NCI-H526 treated with DMSO at 0.1 percent for 48 hours (cell line): ENCODE results near the gene ST3GAL6.

Experiments used
- DNase-seq: peaks from one replicate; lab custom pipeline; 2025; lab: John Stamatoyannopoulos, UW

ST3GAL6 gene

DNA sequence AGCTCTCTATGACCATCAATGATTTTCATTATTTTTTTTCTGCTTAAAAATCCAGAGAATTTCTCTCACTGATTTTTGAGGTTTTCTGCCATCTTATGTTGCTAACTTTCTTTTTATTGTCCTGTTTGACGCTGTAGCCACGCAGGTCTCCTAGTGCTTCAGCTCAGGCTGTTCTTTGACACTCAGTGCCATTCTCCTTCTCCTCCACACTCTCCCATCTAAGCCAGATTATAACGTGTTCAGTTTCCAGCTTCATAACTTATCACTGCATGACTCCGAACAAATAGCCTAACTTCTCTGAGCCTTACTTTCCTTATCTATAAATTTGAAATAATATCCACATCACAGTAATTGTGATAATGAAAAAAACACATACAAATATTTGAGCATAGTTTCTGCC lies 22.8 kb upstream of the ST3GAL6 start:
- DNase-seq: no peak

DNA sequence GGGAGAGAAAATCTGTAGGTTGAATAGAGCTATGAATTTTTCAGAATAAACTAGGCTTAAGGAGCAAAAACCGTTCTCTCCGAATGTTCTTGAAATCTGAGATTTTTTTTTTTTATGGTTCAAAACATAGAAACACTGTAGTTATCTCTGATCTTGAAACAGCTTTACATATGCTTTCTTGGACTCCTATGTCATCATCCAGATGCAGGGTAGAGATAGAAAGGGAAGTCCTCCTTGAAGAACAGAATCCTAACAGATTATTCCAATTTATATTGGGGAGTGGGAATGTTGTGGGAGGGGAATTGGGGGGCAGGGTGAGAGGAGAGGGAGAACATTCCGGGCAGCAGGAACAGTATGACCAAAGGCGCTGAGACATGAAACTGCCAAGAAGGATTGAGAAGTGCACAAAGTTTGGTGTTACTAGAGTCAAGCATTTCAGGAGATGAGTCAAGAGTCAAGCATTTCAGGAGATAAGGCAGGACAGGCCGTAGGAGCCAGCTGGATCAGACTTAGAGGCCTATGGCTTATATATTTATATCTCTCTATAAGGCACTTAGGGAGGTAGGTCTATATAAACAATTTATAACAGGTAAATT lies 21.9 kb upstream of the ST3GAL6 start:
- DNase-seq: no peak

DNA sequence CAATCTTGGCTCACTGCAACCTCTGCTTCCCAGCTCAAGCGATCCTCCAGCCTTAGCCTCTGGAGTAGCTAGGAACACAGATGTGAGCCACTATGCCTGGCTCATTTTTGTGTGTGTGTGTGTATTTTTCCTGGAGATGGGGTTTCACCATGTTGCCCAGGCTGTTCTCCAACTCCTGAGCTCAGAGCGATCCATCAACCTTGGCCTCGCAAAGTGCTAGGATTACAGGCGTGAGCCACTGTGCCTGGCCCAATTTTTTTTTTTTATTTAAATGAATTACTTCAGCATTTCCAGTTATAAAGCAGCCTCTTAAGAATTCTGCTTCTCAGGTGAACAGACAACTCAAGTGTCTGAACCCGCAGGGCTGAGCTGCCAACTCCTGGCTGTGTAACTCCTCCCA lies 20.1 kb upstream of the ST3GAL6 start:
- no peak for DNase-seq

DNA sequence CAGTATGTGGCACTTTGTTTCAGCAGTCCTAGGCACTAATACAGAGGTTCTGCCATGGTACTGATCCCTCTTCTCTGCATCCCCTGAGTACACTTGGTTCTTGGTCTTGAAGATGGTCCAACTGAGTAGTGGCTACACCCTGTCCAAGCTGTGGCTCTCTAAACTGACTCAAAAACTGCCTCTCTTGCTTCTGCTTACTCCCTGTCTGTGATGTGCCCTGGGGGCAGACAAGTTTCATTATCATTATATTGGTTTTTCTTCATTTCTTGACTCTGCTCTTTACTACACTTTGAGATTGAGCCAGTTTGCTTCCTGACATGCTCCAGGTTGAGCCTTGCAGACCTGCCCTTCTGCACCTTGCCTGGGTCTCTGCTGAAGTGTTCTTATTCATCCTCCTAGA lies 18.9 kb upstream of the ST3GAL6 start:
- DNase-seq: no peak

DNA sequence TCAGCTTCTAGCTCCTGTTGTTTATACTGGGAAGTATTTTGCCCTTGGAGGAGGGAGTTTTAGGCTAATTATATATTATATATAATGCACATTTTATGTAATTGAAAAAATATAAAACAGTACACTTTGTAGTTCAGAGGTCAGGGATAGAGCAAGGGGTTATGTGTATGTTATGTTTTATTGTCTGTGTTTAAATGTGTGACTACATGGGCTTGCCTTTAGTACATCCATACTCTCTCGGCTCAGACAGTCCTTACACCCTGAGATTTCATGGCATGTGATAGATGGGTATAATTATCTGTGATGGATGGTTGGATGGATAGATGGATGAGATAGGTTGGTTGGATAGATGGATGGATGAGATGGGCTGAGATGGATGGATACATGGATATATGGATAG lies 17.4 kb upstream of the ST3GAL6 start:
- no peak for DNase-seq

DNA sequence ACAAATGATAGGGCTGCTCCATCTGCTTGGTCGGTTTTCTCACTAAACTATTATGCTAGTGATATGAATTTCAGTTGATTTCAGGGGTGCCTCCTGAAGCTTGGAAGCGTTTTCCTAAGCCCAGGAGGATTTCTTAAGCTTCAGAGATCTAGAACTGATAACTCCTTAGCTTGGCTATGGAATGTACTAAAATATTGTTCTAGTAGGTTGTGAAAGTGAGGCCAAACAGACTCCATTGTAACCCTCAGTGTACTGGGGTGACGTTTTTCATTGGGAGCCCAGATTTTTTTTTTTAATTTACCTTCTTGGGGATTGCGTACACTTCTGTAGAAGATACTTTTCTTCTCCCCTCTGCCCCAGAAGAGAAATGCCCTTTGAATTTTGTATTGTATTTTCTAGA lies 17.0 kb upstream of the ST3GAL6 start:
- no peak for DNase-seq

DNA sequence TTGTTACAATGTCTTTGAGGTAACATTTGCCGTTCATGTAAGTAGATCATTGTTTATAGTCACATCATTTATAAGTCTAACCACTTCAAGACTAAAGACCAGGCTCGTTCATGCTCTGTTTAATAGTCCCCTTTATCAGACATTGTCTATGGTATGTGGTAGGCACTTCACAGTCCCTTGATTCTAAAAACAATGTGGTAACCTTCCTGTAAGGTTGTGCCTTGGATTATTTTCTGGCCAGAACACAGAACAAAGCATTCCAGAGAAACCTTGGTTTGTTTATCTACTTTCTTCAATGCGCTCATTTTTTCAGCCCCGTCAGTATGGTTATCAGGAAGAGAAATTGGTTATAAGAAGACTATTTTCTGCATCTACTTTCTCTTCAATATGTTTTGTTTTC lies 16.3 kb upstream of the ST3GAL6 start:
- DNase-seq: no peak

DNA sequence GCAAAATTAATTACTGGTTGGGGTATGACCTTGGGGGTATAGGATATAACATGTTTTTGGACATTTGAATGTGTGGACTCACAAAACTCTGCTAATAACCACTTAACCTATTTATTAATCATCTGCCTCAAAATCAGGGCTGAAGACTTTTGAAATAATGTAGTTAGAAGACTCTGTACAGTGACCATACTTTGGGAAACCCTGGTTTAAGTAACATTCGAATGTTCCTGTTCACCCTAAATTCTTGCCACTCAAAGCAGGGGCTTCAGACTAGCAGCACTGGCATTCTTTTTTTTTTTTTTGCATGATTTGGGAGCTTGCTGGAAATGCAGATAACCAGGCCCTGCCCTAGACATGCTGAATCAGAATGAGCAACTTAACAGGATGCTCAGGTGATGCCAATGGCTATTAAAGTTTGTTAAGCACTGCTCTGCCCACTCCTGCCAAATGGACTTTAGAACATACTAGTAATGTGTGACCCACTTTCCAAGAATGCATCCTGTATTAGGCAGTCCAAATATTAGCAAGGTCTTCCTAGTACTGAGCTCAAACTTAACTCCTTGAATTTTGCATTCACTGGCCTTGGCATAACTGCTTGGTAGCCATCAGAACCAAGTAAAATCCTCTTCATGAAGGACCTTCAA lies 12.7 kb upstream of the ST3GAL6 start:
- no peak for DNase-seq

DNA sequence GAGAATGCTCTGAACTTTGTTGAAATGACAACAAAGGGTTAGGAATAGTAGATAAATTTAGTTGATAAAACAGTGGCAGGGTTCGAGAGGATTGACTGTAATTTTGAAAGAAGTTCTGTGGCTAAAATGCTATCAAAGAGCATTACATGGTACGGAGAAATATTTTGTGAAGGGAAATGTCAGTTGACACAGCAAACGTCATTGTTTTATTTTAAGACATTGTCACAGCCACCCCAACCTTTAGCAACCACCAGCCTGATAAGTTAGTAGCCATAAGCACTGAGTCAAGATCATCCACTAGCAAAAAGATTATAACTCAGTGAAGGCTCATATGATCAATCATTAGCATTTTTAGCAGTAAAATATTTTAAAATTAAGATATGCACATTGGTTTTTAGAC lies 8.7 kb upstream of the ST3GAL6 start:
- DNase-seq: no peak

DNA sequence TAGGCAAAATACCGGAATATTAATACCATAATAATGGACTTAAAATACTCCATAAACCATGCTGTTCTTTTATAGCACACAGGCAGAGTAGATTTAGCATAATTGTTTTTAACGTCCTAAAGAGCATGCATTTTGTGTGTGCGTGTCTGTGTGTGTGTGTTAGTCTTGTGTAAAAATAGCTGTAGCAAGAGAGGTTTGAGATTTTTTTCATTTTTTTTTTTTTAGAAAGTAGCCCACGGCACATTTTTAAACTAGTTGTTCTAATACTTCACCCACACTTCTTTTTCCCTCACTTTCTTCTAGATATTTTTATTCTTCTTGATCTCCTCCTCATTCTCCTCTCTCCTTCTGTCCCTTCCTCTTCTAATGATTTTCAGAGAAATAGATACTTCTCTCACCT lies 7.5 kb upstream of the ST3GAL6 start:
- no peak for DNase-seq

DNA sequence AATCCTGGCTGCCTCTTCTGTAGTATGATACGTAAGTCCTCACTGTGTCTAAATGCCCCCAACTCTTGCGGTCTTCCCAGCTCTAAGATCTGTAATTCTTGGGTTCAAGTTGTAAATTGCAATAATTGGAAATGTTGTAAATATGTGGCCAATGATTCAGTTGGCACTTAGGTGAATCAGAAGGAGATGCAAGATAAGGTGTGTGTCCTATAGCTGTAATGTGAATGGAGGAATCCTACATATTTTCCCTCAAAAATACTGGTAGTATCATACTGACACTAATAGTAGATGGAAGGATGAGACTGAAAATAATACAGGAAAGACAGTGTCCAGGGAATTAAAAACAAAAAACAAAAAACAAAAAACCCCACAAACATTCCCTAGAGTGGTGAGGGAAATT lies 3.5 kb upstream of the ST3GAL6 start:
- no peak for DNase-seq

DNA sequence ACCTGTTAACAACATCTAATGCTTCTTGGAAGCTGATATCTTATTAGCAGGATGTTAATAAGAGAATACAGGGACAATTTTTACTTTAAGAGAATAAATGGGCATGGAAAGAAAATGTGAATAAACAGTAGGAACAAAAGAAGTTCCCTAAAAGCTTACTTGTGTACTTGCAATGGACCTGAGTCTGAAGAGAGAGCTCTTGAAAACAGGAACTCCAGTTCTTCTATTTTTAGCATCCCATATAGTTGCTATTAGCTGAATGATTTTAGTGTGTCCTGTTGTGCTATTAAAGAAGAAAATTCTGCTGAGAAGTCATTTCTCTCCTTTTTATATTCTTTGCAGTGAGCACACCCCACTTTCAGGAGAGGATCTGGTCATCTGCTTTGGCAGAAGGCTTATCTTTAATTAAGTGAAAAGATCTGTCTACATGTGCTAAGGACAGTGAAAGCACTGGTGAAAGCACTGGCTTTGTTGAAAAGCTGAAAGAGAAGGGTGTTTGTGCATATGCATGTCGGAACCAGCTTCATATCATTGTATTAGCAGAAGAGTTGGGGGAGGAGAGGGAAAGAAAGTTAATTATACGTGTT lies 1.4 kb upstream of the ST3GAL6 start:
- no peak for DNase-seq

DNA sequence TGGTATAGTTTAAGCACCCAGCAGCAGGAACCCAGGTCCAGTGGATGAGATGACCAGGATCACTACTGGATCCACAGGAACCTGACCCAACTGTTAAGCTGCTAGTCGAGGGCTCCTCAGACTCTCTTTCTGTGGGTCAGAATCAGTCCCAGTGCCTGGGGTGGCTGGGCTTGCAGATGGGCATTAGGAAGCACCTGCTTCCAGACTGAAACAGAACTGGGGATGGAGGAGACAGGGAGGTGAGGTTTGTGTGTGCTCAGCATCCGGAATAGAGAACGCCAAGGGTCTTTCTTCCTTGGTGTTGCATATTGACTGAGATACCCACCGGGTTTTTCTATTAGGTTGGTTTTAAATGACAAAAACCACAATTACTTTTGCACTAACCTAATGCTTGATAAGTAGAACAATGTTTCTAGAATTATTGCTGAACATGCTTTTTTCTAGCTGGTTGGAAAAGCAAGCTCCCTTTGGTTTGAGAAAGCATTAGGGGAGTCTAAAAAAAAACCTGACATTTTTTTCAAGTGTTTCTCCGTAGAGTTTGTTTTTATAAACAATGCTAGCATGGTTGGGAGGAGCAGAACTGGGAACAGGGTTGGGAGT lies 779 bp downstream of the ST3GAL6 start:
- no peak for DNase-seq

DNA sequence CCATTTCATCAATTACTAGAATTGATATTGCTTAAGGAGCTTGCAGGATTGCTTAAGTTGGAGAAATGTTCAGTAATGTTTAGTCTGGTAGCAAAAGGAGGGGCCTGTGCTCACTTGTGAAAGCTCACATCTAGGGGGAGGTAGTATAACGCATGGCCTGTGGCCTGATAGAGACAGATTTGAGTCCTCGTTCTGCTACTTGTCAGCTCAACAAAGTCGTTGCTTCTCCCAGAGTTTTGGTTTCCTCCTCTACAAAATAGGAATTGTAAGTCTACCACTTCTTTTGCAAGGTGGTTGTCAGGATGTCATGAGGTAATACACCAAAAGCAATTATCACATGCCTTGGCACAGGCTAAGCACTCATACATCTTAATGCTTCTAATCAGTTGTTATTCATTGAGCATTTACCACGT lies 1.3 kb downstream of the ST3GAL6 start:
- no peak for DNase-seq

DNA sequence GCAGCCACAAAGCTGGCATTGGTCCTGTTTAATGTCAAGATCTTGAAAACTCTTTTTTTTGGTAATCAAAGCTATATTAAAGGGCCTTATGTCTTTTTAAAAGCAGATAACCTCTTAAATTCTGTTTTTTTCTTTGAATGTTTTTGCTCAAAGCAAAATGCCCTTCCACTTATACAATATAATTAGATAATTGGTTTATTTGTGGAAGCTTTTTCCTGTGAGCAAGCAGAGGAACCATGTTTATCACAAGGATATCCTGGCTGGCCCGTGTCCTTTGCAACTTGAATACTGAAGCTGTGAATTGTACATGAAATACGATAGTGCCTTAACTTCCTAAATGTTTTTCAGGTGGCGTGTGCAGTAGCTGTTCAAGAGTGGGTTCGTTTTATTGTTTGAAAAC lies 2.6 kb downstream of the ST3GAL6 start:
- DNase-seq: no peak

DNA sequence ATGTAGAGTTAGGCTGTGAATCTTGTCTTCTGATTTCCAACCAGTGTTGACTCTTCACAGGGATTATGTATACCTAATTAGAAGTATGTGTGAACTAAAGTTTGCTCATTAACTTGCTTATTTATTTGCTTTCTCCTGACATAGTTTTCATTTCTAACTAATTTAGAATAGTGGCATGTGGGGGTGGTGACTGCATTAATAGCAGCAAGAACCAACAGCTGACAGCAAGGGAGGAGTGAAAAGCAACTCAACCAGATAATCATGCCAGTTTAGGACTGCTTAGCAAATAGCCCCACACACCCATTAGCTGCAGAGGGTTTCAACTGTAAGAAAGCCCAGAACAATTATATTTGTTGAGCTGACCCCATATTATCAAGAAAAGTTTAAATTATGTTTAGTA lies 3.8 kb downstream of the ST3GAL6 start:
- no peak for DNase-seq

DNA sequence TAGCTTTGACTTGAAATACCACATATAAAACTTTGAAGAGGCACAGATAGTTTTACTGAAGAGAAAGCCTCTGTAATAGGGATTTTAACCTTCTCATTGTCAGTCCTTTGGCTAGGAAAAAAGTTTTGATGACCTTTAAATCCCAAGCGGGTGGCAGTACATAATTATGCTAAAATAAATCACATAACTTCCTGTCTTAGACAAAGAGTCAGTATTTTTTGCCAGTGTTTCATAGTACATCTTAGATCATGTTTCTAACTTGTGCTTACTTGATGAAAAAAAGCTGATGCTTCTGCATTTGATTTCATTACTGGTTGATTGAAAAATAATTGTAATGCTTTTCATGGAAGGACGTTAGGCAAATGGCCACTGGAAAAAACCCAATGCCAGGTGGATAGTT lies 5.8 kb downstream of the ST3GAL6 start:
- DNase-seq: no peak

DNA sequence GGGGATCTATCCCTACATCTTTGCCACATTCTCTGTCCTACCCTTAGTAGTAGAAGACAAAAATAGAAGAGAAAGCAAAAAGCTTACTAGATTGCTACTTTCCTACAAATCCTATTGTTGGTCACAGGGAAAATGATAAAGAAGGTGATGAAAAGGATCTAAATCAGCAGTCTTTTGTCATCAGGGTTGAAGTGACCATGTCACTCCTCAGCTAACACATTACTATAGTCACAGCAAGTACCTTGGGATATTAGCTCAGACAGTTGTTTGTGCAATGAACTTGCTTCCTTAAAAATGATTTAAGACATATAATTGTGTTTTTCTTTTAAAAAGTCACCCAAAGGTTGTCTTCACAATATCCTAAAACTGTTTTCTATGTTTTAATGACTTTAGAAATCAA lies 6.3 kb downstream of the ST3GAL6 start:
- no peak for DNase-seq

DNA sequence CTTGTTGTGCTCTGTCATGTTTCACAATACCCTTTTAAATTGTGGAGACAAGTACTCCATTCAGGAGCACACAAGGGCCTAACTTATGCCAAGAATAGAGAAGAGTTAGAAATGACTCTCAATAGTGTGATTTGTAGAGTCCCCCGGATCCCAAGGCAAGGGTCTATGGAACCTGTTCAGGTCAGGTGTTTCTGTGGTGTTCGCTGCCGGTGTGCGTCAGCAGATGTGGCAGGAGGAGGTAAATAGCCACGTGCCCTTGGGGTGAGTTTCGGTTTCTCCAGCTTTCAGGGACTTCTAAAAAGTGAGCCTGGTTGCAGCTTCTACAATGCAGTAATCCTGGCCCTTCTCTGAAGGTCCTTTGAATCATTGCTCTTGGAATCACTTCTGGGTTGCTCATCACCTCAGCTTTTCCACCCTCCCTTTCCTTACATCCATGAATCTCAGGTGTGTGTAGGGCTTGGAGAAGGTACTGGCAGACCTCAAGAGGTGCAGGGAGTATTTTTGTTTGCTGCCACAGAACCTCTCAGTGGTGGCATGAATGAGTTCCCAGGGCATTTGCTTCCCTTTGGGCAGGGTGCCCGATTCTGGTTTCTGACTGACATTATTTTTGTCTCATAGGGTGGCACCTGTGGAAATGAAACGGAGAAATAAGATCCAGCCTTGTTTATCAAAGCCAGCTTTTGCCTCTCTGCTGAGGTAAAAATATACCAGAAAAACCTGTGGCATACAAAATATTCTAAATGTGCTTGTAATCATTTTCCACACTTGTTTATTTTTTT lies 7.3 kb downstream of the ST3GAL6 start:
- no peak for DNase-seq

DNA sequence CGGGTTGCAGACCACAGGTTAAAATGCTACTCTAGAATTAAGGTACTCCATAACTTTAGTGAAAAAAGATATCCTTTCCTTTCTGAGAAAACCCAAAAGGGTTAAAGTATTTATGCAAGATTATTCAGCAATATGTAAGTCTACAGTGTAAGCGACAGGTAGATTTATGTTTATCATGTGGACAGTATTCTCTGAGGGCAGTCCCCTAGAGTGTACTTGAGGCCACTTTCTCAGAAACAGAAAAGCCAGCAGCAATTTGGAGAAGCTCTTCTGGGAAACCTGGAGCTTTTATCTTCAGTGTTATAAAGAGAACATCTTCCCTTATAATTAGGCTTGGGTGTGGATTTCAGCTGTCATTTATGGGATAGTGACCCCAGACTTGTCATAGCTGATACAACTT lies 8.9 kb downstream of the ST3GAL6 start:
- DNase-seq: no peak

DNA sequence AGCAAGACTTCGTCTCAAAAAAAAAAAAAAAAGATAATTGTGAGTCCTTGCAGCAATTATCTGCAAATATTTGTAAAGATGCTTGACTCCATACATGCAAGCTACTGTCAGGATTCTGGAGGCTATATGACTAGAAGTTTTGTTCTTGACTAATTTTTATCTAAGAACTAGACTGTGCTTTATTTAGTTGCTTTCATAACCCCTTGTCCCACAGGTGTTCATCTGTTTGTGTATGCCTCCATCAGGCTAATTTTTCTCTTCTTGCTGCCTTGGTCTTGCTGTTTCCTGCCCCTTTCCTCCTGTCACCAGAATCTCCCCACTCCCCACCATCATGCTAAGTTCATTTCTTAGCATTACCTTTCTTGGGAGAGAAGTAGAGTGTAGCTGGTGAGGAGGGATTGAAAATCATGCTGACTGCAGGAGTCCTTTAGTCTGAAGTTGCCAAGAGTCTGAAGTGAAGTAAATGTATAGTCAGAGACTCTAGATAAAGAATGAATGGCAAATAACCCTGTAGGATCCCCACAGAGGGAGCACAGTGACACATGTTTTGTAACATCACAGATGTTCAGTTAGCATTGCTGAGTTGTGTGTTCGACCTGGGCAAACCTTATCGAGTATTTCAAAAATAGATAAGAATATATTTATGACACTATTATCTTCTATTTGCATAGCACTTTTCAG lies 12.5 kb downstream of the ST3GAL6 start:
- DNase-seq: no peak

DNA sequence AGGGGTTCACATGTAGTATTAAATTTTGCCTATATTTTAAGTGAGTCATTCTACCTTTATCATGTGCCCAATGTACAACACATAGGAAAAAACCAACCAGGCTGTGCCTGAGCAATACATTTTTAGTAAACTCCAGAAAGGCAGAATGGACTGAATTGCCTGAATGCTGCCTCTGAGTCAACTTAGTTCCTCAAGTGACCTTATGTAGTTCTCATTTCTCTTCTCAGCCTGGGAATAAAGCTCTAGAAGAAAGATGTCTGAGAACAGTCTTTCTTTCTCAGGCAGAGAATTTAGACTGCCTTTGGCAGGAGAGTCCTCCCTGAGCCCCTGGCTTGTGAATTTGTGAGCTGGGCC lies 13.0 kb downstream of the ST3GAL6 start:
- no peak for DNase-seq
